ENCODE data around the gene HOMER2.

Gene HOMER2

DNA sequence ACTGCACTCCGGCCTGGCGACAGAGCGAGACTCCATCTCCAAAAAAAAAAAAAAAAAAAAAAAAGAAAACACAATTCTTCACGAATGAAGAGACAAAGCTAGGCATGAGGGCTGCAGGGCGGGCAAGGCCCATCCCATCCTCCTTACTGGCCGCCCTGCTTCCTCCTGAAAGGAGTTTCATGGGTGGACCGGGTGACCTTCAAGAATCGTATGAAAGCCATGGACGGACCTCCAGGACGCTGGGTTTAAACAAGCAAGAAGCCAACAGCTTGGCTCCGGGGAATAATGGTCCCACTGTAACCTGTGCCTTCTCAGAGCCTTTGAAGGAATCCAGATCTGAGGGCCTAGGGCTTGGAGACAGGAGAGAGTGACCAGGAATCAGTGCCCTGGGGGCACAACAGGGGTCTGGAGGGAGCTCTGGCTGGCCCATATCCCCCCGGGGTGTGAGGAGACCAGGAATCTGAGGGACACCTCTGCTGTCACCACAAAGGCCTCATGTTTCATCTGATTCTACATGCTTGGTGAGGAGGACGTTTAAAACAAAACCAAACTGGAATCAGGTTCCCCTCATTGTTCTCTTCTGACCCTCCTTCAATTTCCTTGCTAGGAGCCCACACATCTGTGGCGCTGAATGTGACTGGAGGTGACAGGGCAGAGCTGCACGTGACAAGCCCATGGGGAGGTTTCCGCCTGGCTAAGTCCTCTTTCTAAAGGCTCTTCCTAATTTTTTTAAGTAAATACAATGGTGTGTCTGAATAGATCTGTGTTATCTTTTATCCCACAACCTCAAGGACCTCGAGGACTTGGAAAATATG is 97.0 kb downstream of the HOMER2 start:
- DNase-seq, result no peak

GRCh38 chr15:82854554-82854953 is 98.0 kb downstream of the HOMER2 start:
- DNase-seq, result no peak

DNA sequence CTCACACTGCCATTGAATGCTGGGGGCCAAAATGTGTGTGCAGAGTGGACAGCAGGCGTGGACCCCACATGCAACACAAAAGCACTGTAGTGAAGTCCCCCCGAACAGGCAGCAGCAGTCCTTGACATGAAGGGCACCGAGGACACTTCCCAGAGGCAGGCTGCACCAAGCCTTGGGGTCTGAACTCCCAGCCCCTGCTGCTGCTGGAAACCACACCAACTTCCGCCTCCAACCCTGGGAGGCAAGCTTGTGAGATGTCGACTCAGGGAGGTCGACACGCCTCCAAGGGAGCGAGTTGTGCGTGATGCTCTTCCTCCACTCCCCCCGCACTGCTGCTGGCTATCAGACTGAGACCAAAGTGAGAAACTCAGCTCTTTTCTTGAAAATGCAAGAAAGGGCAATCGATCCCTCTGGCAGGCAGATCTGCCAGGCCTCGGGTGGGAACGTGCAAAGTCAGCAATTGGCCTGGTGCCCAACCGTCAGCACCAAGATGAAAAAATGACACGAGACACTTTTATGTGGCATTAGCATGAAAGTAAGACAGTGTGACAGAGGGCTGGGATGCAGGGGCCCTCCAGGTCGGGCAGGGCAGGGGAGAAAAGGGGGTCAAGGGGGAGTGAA is 99.5 kb downstream of the HOMER2 start:
- peak; percentile 8 for DNase-seq

GRCh38 chr15:82851981-82852511 is 100.5 kb downstream of the HOMER2 start:
- DNase-seq, result no peak

- DNase-seq, result no peak
These were observed 101.1 kb downstream of the HOMER2 start for GRCh38 chr15:82851306-82851850.

- DNase-seq, result no peak
These were observed 101.8 kb downstream of the HOMER2 start for GRCh38 chr15:82850731-82851130.

DNA sequence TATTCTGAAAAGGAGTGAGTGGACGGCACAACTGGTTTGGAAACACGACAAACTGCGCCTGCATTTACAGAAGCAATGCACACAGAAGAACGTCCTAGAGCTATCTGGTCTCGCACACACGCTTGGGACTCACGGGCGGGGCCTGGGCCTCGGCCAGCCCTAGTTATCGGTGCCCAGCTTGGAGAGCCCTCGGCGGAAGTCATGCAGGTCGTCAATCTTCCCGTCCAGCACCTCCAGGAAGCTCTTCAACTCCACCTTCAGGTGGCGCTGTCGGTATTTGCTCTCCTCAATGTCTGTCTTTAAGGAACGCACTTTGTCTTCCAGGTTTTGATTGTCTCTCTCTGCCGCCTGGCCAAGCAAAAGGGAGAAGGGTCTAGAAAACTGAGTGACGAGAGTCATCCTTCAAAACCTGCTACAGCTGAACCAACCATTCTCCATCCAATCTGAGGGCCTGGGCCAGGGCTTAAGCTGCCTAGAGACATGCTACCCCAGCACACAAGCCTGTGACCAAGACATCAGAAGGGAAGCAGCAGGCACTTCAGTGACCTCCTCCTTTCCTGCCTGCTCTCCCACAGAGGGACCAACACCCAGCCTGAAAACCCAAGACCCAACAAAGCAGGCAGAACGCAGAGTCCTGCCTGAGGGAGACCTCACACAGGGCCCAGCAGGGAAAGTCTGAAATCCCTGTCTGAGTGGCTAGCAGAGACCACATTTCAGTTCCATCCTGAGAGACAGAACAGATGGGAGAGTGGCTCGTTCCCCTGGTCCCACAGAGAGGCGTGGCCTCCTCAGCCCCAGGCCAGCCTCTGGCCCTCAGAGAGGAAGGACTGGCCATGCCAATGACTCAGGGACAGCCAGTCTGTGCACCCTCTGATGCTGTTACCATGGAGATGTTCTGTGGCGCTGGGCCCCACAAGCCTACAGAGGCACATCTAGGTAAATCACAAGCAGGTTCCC is 102.7 kb downstream of the HOMER2 start:
- peak; percentile 58 for DNase-seq

GRCh38 chr15:82848241-82848993 is 104.1 kb downstream of the HOMER2 start:
- DNase-seq, result no peak

DNA sequence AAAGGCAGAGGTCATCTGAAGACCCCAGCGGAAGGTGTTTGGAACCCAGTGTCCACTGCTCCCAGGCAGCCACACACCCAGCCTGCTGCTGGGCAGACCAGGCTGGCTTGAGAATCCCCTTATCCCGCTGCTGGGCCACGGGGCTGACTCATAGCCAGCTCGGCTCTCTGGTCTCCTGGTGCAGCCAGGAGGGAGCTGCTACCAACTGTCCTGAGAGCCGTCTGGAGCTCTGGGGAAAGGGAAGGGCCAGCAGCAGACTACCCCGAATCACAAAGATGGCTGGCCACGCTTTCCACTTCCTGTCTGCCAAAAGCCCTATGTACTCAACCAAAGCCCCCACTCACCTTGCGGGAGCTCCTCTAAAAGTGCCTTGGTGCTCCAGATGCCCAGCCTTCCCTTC is 104.8 kb downstream of the HOMER2 start:
- DNase-seq, result no peak

DNA sequence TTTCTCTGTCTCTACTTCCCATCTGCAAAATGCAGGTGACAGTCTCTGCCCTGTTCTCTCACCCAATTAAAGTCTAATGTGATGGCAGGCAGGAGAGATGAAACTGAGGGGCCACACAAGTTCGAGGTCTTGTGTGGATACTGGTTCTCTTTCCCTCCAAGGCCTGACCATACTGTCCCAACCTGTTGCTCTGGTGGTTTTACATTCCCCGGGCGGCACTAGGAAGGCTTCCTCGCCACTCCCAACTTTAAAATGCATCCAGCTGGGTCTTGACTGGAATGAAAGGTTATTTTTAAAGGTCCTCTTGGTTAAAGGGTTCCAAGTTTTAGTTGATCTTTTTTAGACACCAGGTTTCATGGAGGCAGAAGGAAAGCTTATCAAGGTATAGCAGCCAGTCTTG is 105.9 kb downstream of the HOMER2 start:
- no peak for DNase-seq

- DNase-seq, result no peak
These were observed 106.8 kb downstream of the HOMER2 start for GRCh38 chr15:82845686-82846085.

DNA sequence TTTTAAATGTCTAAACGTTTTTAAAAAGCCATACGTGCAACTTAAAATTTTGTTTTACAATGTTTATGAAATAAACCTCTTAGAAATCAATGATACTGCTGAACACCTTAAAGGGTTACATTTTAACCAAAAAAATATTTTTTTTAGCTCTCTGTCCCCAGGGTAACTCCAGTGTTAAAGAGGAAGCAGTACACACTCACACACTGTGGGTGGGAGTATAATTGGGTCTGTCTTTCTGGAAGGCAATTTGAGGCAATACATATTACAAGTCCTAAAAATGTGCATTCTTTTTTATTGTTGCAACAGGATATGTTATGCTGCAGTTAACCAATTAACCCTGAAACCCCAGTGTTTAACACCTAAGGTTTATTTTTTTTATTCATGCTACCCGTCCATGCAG is 109.0 kb downstream of the HOMER2 start:
- no peak for DNase-seq

- no peak for DNase-seq
These were observed 112.4 kb downstream of the HOMER2 start for GRCh38 chr15:82840166-82840565.

DNA sequence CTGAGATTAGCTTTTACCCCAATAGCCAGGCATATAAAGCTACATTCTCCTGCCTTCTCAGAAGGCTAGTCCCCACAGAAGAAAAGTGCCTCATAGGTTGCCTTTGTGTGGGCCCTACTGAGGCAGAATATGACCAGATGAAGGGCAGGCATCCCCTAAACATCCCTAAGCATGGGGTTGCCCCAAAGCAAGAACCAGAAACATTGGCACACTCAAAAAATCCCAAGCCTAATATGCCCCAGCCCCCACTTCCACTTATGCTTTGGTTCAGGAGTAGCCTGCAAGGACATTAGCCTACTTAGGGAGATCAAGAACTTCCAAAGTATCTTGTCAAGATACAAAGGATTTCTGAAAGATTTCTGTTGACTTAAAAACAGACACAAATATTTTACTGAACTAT is 113.4 kb downstream of the HOMER2 start:
- no peak for DNase-seq

DNA sequence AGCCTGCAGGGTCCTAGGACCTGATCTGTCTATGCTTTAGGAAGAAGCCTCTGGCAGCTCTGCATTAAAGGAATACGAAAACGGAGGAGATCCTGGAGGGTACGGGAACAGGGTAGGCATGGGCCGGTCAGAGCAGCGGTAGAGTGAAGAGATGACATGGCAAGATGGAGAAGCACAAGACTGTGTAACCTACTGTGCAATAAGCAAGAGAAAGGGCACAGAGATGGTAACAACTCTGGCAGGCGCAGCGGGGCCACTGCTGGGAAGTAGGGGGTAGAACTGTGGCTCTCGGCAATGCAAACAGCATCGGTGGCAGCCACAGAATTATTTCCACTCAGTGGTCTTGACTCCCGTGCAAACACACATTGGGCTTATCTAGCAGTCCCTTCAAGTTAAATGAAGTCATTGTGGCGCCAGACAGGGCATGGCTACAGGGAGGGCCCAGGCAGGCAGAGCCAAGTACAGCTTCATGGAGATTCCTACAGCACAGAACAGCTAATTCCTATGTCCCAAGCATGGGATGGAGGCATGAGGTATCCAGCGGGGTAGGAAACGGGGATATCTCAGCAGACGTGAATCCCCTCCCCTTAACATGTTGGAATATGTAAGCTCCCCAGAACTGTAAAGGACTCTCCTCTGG is 114.3 kb downstream of the HOMER2 start:
- DNase-seq, result no peak

DNA sequence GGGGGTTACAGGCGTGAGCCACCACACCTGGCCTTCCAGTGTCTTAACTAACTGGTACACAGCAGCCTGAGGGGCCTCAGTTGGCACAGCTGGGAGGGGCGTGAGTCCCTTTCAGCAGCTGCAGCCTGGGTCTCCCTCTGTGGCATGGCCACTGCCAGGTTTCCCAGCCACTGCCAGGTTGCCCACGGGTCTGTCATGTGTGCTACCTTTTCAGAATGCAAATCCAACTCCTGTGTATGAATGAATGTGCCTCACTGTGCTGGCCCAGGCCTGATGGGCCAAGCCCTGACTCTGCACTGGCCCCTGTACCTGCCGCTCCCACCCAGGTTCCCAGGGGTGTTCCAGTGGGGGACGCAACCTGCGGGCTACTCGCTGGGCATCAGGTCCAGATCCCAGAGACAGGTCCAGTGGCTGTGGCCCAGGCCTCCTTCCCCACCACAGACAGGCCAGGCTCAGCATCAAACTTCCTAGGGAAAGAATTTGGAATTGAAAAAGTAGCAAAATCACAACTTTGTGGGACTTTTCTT is 117.1 kb downstream of the HOMER2 start:
- no peak for DNase-seq

- no peak for DNase-seq
These were observed 119.2 kb downstream of the HOMER2 start for GRCh38 chr15:82833362-82833682.

- peak; percentile 48 for DNase-seq
These were observed 119.7 kb downstream of the HOMER2 start for GRCh38 chr15:82832601-82833361.

DNA sequence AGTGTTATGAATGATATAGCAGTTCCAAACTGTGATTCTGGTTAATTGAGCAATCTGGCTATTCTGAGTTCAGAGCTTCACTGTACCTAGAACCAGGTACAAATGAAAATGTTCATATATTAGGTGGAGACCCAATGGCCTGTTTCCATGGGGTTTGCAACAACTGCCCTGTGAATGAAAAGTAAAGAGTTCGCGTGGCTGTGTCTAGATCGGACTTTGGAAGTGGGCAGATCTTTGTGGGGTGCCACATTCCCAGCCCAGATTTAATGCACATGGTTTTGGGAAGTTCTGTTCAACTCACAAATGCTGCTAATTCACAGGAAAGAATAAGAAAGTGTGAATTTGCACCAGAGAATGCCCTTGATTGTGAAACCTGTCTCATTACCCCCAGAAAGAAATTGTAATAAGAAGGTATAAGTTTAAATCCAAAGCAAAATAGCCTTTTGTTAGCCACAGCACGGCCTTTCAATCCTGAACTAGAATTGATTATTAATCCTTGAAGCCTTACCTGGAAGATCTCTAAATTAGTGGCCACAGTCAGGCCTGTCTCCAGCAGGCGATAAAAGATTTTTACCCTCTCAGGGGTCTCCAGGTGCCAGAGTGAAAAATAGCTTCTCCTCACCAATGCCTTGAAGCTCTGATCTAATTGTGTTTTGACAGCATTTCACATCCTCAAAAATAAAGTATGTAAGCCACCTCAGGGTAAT is 120.5 kb downstream of the HOMER2 start:
- DNase-seq, result no peak
